Fibroblast of the aortic adventitia (primary cell): ENCODE results near the gene CAPN9. TPM values are rescaled to one million over a fixed set of nuclear protein-coding genes. Genes with fewer than 3 reads are reported as not detected.
A peak's percentile ranks its signal among the peaks of the same experiment; 100 is the strongest.

Source experiments
- DNase-seq: peaks from one replicate; pipeline ENCODE4 v3.0.0-alpha.2; 2010; ENCODE audit warnings: low read depth
- H3K4me3 ChIP-seq: 2 replicates; pipeline ENCODE4 v1.5.1; 2011; ENCODE audit warnings: low read depth, mild to moderate bottlenecking, control low read depth, low read length, moderate library complexity
- total RNA-seq: library from RNA; depleted of rRNA; stranded (reverse); fragments of >200 nt; gene quantifications from 2 replicates; pipeline ENCODE4 v1.2.3, GENCODE V29; 2012; ENCODE audit warnings: low replicate concordance
- TF ChIP-seq, protein P1 (sequence below): IDR thresholded peaks from 2 replicates; pipeline ENCODE4 v1.5.1; 2011; ENCODE audit warnings: mild to moderate bottlenecking, low read length, control low read depth, inconsistent platforms; ENCODE audit not compliant: insufficient read depth

Gene CAPN9
- total RNA-seq, 1 donor = not detected

DNA sequence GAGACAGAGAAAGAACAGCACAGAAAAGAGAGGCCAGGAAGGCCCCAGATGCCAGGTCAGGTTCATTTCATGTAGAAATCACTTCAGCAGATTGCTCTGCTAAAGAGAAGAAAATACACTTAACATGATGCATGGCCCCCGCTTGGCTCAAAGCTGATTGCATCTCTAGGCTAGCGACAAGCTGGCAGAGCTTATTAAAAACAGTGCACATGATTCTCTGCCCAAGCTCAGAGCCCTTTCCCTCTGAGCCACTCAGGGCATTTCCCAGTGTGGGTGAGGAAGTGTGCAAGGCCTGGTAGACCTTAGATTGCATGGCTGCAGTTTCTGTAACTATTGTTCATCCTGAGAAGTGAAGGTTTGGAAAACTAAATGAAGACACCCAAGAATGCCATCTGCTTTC, 3.3 kb upstream of the CAPN9 start:
- DNase-seq = no peak
- no peak overlapping the region for H3K4me3 ChIP-seq
- TF ChIP-seq, protein P1, sequence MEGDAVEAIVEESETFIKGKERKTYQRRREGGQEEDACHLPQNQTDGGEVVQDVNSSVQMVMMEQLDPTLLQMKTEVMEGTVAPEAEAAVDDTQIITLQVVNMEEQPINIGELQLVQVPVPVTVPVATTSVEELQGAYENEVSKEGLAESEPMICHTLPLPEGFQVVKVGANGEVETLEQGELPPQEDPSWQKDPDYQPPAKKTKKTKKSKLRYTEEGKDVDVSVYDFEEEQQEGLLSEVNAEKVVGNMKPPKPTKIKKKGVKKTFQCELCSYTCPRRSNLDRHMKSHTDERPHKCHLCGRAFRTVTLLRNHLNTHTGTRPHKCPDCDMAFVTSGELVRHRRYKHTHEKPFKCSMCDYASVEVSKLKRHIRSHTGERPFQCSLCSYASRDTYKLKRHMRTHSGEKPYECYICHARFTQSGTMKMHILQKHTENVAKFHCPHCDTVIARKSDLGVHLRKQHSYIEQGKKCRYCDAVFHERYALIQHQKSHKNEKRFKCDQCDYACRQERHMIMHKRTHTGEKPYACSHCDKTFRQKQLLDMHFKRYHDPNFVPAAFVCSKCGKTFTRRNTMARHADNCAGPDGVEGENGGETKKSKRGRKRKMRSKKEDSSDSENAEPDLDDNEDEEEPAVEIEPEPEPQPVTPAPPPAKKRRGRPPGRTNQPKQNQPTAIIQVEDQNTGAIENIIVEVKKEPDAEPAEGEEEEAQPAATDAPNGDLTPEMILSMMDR = no peak

DNA sequence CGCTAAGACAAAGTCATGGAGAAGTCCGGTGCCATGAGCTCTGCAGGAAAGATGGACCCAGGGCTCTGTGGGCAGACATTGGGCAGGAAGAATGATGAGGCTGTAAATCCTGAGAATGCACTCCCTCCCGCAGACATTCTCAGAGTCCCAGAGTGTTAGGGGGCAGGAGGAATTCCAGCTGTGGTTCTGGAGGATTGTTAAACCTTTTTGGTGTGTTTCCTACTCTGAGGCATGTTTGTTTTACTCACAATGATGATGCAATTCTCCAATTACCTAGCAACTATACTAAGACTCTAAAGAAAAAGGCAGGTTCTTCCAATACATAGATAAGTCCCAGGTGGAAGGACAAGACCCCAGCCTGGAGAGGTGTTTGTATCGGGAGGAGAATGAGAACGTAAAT, 2.8 kb upstream of the CAPN9 start:
- H3K4me3 ChIP-seq = no peak overlapping the region
- TF ChIP-seq, protein P1 = no peak
- DNase-seq = peak; percentile 18

DNA sequence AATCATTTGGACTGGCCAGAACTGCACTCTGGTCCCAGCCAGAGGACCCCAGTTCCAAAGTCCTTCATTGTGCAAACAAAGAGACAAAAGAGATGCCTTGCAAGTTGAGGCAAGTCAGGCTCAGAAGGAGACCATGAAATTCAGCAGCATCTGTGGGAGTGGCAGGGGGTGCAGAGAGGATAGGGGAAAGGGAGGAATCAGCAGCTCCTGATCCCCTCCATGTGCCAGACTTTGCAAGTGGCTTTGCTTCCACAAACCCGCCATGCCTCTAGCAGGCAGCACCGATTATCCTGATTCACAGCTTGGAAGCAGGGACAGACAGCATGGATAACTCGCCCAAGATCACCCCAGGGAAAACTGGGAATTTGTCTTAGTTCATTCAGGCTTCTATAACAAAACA, 2.1 kb upstream of the CAPN9 start:
- DNase-seq = no peak
- no peak overlapping the region for H3K4me3 ChIP-seq
- TF ChIP-seq, protein P1 = no peak

DNA sequence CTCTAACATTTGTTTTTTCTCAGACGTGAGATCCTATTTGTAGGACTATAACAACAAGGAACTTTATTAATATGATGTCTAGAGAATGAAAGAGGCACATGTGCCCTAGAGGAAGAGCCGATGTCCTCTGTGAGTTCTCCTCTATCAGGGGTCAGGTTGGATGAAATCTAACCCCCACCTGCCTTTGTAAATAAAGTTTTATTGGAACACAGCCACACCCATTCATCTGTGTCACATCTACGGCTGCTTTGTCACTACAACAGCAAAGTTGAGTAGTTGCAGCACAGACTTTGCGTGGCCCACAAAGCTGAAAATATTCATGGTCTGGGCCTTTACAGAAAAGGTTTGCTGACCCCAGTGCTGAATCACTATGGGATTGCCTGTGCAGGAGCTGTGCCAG, 571 bp upstream of the CAPN9 start:
- TF ChIP-seq, protein P1 = no peak
- H3K4me3 ChIP-seq = no peak overlapping the region
- no peak for DNase-seq

DNA sequence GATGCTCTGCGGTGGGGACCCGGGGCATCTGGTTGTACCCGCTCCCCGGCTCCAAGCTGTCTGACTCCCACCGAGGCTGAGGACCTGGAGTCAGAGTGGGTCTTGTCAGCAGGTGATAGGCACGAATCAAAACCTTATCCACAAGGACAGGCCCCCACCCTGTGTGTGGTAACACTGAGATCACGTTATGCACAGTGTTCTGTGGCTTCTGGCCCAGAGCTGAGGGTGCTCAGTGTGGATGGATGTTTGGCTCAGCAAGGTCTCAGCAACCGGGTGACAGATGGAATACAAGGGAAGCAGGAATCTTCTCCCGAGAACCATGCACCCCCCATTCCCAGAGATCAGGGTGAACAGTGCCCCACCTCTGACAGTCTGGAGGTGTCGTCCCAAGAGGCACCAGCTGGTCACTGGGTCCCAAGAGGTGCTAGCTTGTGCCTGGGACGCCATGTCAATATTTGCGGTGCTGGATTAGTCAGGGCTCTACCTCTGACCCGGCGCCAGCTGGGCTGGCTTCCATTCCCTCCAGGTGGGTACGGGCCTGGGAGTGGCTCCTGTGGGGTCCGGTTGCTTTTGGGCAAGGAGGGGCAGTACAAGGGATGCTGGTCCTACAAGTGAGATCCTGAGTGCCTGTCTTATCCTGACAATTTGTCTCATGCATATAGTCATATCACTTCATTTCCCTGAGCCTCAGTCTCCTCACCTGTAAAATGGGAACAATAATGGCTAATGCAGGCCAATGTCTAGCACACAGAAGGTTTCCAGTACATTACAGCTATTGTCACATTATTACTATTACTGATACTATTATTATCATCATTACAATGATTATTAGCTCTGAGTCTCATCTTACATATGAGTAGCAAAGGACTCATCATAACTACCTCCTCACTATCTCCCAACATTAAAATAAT, 957 bp downstream of the CAPN9 start:
- no peak for DNase-seq
- no peak overlapping the region for H3K4me3 ChIP-seq
- TF ChIP-seq, protein P1 = no peak

DNA sequence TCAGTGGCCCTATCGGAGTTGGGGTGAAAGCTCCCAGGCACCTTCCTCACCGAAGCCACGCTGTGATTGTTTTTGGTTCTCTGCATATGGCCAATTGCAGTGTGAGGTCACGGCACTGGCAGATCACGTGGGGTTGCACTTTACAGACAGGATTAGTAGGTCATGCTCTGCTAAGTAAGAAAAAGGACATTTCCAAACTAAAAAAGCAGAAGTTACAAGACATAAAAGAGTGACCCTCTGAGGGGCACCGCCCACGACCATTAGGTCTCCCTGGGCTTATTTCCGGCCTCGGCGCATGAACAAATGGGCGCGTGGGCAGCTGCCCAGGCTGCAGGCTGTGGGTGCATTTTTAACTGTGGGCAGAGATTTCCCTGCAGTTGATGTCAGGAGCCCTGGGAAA, 2.0 kb downstream of the CAPN9 start:
- TF ChIP-seq, protein P1 = no peak
- DNase-seq = no peak
- no peak overlapping the region for H3K4me3 ChIP-seq
